Neural progenitor cell (in vitro differentiated cells): ENCODE measurements around the gene SPATA16.

Experiments used
- EZH2 ChIP-seq: fragments of 200-600 bp; sonication (generic); IDR thresholded peaks from 2 replicates; pipeline ENCODE4 v1.6.1; 2017; ENCODE audit warnings: antibody characterized with exemption, mild to moderate bottlenecking, moderate library complexity
- TF ChIP-seq, protein P1 (sequence below): fragments of 200-600 bp; sonication (generic); IDR thresholded peaks from 2 replicates; pipeline ENCODE4 v1.5.1; 2017; ENCODE audit warnings: antibody characterized with exemption, mild to moderate bottlenecking

DNA sequence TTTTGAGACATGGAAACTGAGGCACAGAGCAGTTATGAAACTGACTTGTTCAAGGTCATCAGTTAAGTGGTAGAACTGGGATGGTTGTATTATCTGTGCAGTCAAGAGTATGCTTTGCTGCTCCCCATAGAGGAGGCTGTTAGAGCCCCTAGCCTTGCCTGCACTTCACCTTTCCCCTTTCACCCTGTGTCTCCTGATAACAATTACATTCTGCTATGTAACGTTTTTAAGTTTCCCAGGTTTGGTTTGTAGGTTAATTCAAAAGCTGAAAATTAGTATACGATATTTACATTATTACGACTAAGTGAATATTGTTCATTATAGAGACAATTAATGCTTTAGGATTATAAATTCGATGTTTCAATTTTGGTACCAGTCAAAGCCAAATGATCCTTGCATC is 300.6 kb downstream of the SPATA16 start:
- TF ChIP-seq, protein P1, sequence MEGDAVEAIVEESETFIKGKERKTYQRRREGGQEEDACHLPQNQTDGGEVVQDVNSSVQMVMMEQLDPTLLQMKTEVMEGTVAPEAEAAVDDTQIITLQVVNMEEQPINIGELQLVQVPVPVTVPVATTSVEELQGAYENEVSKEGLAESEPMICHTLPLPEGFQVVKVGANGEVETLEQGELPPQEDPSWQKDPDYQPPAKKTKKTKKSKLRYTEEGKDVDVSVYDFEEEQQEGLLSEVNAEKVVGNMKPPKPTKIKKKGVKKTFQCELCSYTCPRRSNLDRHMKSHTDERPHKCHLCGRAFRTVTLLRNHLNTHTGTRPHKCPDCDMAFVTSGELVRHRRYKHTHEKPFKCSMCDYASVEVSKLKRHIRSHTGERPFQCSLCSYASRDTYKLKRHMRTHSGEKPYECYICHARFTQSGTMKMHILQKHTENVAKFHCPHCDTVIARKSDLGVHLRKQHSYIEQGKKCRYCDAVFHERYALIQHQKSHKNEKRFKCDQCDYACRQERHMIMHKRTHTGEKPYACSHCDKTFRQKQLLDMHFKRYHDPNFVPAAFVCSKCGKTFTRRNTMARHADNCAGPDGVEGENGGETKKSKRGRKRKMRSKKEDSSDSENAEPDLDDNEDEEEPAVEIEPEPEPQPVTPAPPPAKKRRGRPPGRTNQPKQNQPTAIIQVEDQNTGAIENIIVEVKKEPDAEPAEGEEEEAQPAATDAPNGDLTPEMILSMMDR, result no peak
- TF ChIP-seq EZH2, result no peak
